Upper lobe of left lung (tissue), 6 donors: ENCODE data around the gene MAML2. TPM values are rescaled to one million over a fixed set of nuclear protein-coding genes. Genes with fewer than 3 reads are reported as not detected.
A peak's percentile ranks its signal among the peaks of the same experiment; 100 is the strongest.

Experiments used
- ATAC-seq, 2 donors: fragments of 200-7000 bp; cut with Tn5 transposase; one replicate each; pipeline ENCODE4 v1.9.1; 2022; ENCODE audit warnings: mild to moderate bottlenecking in 2 of 2, moderate library complexity in 2 of 2; ENCODE audit not compliant: low FRiP score in 2 of 2
- DNase-seq, 2 donors: peaks; one replicate each; pipeline ENCODE4 v3.0.0-alpha.2; 2019 to 2020
- H3K27ac ChIP-seq, 4 donors: fragments of 200-600 bp; sonication (generic); one replicate each; pipeline ENCODE4 v1.5.1; 2016 to 2019
- H3K27me3 ChIP-seq, 4 donors: fragments of 200-600 bp; sonication (generic); one replicate each; pipeline ENCODE4 v1.5.1; 2017 to 2019
- H3K36me3 ChIP-seq, 4 donors: fragments of 200-600 bp; sonication (generic); one replicate each; pipeline ENCODE4 v1.5.1; 2016 to 2019
- H3K4me1 ChIP-seq, 4 donors: fragments of 200-600 bp; sonication (generic); one replicate each; pipeline ENCODE4 v1.5.1; 2018 to 2019
- H3K4me3 ChIP-seq, 4 donors: fragments of 200-600 bp; sonication (generic); one replicate each; pipeline ENCODE4 v1.5.1; 2017 to 2019; ENCODE audit warnings: mild to moderate bottlenecking in 2 of 4, moderate library complexity in 1 of 4
- H3K9me3 ChIP-seq, 4 donors: fragments of 200-600 bp; sonication (generic); one replicate each; pipeline ENCODE4 v1.5.1; 2018 to 2019
- EP300 ChIP-seq, 4 donors: sonication (generic); formaldehyde crosslinking; IDR thresholded peaks; one replicate each; pipeline ENCODE4 v1.5.1; 2017; ENCODE audit warnings: antibody characterized with exemption in 4 of 4, control low read depth in 2 of 4
- POLR2A ChIP-seq, 4 donors: fragments of 450-650 bp; IDR thresholded peaks; one replicate each; pipeline ENCODE4 v1.5.1; 2016 to 2017; ENCODE audit warnings: antibody characterized with exemption in 4 of 4, mild to moderate bottlenecking in 2 of 4
- POLR2AphosphoS5 ChIP-seq, 2 donors: sonication (generic); formaldehyde crosslinking; IDR thresholded peaks; one replicate each; pipeline ENCODE4 v1.5.1; 2017; ENCODE audit warnings: antibody characterized with exemption in 2 of 2
- WGBS, 2 donors: methylation state at CpG; one replicate each; pipeline ENCODE4 v1.1.5; 2017 to 2018; 5-methylcytosine and 5-hydroxymethylcytosine counted together
- total RNA-seq, 6 donors: library from RNA; depleted of rRNA in 4 of 6; stranded (reverse); fragments of >200 nt in 4 of 6; gene quantifications; one replicate each; pipeline versions ENCODE4 v1.1.0 to v1.2.1, GENCODE V29; 2016 to 2021
- TF ChIP-seq, protein P1 (sequence below), 6 experiments: fragments of 450-650 bp in 4 of 6; fragments of 200-600 bp in 2 of 6; sonication (generic) in 2 of 6; IDR thresholded peaks; one replicate each; pipeline ENCODE4 v1.5.1; 2016 to 2019; ENCODE audit warnings: antibody characterized with exemption in 6 of 6
- donor health status: DM: no; HTN: no; CAD: no; lungs with moderate emphysema.
- donor health status: DM: no; HTN: yes; CAD: no; lungs with severe emphysema.

Gene MAML2
- total RNA-seq, 6 donors from 2014 or later: 19.5 to 36.6 (median 26.3) TPM

DNA sequence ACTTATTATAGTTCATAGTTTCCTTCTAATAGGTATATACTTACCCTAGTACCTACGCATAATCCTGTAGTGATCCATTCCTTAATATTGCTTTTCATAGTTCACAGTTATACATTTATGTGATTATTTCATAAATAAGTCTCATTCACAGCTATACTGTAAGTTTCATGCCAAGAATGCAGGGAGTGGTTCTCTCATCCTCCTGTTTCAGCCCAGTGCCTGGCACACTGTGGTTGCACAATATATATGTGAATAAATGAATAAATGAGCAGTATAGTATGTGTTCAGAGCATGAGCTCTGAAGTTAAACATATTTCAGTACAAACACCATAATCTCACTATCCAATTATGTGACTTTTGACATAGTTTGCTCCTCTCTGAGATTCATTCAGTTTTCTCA lies 115.8 kb downstream of the MAML2 start:
- 95 to 98% methylated on average over 1 of the region's 1 CpG for WGBS, 2 donors
- H3K36me3 ChIP-seq: no peaks in the 10 kb centered on the region
- DNase-seq (no peak), ATAC-seq (no peak)
- H3K4me1 ChIP-seq: peaks cover 28 to 51% (median 33%) of the 10 kb centered on the region in 4 donors
- no peak overlapping the region for H3K4me3 ChIP-seq
- peak overlapping the region in 2 of 4 donors; percentile 5 to 78 for H3K27ac ChIP-seq
- H3K27me3 ChIP-seq: no peaks in the 10 kb centered on the region
- no peaks in the 10 kb centered on the region for H3K9me3 ChIP-seq
- TF ChIP-seq POLR2AphosphoS5 (IDR thresholded peaks at IDR 0.05) (no peak), EP300 (IDR thresholded peaks at IDR 0.05) (no peak), POLR2A (IDR thresholded peaks at IDR 0.05) (no peak)
- TF ChIP-seq, protein P1, sequence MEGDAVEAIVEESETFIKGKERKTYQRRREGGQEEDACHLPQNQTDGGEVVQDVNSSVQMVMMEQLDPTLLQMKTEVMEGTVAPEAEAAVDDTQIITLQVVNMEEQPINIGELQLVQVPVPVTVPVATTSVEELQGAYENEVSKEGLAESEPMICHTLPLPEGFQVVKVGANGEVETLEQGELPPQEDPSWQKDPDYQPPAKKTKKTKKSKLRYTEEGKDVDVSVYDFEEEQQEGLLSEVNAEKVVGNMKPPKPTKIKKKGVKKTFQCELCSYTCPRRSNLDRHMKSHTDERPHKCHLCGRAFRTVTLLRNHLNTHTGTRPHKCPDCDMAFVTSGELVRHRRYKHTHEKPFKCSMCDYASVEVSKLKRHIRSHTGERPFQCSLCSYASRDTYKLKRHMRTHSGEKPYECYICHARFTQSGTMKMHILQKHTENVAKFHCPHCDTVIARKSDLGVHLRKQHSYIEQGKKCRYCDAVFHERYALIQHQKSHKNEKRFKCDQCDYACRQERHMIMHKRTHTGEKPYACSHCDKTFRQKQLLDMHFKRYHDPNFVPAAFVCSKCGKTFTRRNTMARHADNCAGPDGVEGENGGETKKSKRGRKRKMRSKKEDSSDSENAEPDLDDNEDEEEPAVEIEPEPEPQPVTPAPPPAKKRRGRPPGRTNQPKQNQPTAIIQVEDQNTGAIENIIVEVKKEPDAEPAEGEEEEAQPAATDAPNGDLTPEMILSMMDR (IDR thresholded peaks at IDR 0.05): no peak

DNA sequence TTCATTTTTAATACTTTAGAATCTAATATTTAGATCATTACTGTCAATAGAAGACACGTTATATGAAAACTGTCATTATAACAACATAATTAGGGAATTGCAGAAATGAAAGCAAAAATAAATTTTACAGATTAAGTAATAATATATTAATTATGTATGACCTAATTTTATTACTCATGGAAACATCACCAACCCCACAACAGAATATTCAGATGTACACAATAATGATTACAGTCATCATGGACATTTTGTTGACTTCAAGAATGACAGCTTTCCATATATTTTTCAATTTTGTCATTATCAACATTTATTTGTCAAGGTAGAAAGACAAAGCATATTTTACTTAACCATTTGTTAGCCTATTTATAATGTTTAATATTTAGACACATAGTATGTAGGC lies 119.9 kb downstream of the MAML2 start:
- 94 to 97% methylated on average over 1 of the region's 1 CpG for WGBS, 2 donors
- Histone ChIP-seq H3K4me1 (peaks cover 39 to 51% (median 43%) of the 10 kb centered on the region in 4 donors), H3K27me3 (no peaks in the 10 kb centered on the region), H3K27ac (no peak overlapping the region), H3K9me3 (no peaks in the 10 kb centered on the region), H3K36me3 (no peaks in the 10 kb centered on the region), H3K4me3 (no peak overlapping the region)
- TF ChIP-seq EP300 (IDR thresholded peaks at IDR 0.05) (no peak), POLR2AphosphoS5 (IDR thresholded peaks at IDR 0.05) (no peak), POLR2A (IDR thresholded peaks at IDR 0.05) (no peak)
- TF ChIP-seq, protein P1 (IDR thresholded peaks at IDR 0.05): no peak
- DNase-seq: no peak
- ATAC-seq: no peak

DNA sequence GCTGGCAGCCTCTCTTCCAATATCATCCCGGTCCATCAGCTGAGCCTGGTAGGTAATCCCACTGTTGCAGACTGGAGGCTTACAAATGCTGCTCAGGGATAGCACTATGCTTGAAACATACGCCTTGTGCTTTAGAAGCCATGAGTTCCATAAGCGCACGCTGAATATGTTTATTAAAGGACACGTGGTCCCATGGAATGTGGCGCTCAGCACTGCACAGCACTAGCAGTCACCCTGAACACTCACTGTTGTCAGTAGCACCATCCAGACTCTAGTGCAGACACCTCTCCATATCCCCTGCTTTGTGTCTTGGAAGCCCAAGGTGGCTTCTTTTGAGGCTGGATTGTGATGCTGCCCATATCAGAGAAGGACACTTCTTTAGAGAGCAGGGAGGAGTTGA lies 120.9 kb downstream of the MAML2 start:
- 82 to 86% methylated on average over 5 to 6 of the region's 6 CpGs for WGBS, 2 donors
- Histone ChIP-seq H3K9me3 (no peaks in the 10 kb centered on the region), H3K27me3 (no peaks in the 10 kb centered on the region), H3K4me1 (peaks cover 30 to 44% (median 40%) of the 10 kb centered on the region in 4 donors), H3K4me3 (no peak overlapping the region), H3K36me3 (no peaks in the 10 kb centered on the region), H3K27ac (peak overlapping the region in 2 of 4 donors; percentile 36 to 73)
- no peak for TF ChIP-seq POLR2A (IDR thresholded peaks at IDR 0.05)
- TF ChIP-seq, protein P1 (IDR thresholded peaks at IDR 0.05): no peak
- TF ChIP-seq POLR2AphosphoS5 (IDR thresholded peaks at IDR 0.05): no peak
- no peak for TF ChIP-seq EP300 (IDR thresholded peaks at IDR 0.05)
- ATAC-seq (no peak), DNase-seq (no peak)

DNA sequence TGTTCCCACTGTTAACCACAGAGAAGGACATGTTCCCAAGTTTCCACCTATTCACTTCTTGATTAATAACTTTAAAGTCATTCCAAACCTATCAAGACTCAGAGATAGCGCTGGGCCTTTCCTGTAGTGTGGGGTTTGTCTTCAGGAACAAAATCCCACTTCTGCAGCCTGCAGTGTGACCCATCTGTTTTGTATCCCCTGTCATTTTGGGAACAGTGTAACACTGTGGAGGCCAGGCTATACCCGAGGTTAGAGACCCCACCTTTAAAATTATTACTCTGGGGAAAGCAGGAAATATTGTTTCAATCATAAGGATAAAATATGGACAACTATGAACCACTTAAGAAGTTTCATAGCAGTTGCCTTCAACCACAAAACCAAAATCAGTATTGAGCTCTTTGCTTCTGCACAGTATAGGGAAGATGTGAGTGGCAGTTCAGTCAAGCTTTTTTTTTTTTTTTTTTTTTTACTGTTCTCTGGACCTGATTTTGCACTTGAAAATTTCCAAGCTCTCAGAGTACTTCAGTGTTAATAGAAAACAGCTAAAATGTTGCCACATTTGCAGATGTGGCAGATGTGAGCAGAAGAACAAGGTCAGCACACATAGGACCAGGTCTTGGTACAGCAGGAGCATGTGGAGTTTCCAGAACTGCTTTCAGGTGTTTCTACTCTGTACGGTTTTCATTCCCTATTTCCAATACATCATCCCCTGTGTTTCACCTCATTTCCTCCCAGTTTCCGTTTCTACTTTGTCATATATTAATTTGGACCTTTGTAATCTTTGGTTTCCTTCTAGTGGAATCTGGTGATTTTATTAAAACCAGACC lies 121.5 kb downstream of the MAML2 start:
- DNase-seq (no peak), ATAC-seq (no peak)
- H3K4me3 ChIP-seq: no peak overlapping the region
- H3K9me3 ChIP-seq: no peaks in the 10 kb centered on the region
- TF ChIP-seq, protein P1 (IDR thresholded peaks at IDR 0.05): no peak
- no peak for TF ChIP-seq POLR2A (IDR thresholded peaks at IDR 0.05)
- no peak for TF ChIP-seq EP300 (IDR thresholded peaks at IDR 0.05)
- no peak for TF ChIP-seq POLR2AphosphoS5 (IDR thresholded peaks at IDR 0.05)
- no peaks in the 10 kb centered on the region for H3K36me3 ChIP-seq
- H3K27me3 ChIP-seq: no peaks in the 10 kb centered on the region
- peak overlapping the region in 3 of 4 donors; percentile 17 to 73 (median 36) for H3K27ac ChIP-seq
- H3K4me1 ChIP-seq: peaks cover 37 to 48% (median 42%) of the 10 kb centered on the region in 4 donors
- WGBS, 2 donors: 33 to 44% methylated on average over 4 of the region's 4 CpGs
